T-helper 9 cell (primary cell): Measurements from ENCODE around the gene KRTAP5-8.
"Not testable (repeated sequence)": the region's sequence is repeated elsewhere in the genome, so short reads cannot be mapped to it uniquely, and the experiment has no call there.

Experiments
- DNase-seq: peaks from one replicate; pipeline ENCODE4 v3.0.0-alpha.2; 2020

The KRTAP5-8 gene

GRCh38 chr11:71575723-71576424 is 38.0 kb downstream of the KRTAP5-8 start:
- DNase-seq: no peak

DNA sequence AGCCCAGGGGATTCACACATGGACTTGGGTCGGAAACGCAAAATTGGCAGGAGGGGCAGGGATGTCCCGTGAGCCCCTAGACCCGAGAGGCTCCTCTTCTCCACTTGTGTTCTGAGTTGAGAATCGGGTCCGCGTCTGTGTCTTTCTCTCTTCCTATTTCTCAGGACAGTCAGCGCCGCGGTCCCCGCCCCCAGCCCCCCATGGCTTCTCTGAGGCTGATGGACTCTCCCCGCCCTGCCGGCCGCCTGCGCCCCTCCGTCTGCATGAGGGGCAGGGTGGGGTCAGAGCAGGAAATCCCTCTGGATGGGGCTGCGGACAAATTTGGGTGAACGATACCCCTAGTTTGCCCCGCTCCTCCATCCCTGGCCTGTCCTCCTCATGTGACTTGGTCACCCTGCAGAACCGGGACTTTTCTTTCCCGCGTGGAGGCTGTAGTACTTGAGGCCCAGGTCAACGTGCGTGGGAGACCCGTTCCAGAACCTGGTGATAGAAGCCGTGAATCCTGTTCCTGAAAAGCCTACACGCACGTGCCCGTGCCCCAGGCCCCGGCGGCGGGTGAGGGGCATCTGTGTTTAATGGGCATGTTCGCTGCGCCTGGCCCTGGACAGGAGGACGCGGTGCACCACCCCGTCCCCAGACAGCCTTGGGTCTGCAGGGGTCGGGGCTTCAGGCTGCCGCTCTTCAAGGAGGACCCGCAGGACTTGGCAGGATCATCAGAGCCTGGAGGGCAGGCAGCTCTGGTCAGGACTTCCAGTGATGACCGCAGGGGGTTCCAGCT is 39.1 kb downstream of the KRTAP5-8 start:
- not testable (repeated sequence) for DNase-seq

GRCh38 chr11:71577469-71578004 is 39.7 kb downstream of the KRTAP5-8 start:
- no peak for DNase-seq

DNA sequence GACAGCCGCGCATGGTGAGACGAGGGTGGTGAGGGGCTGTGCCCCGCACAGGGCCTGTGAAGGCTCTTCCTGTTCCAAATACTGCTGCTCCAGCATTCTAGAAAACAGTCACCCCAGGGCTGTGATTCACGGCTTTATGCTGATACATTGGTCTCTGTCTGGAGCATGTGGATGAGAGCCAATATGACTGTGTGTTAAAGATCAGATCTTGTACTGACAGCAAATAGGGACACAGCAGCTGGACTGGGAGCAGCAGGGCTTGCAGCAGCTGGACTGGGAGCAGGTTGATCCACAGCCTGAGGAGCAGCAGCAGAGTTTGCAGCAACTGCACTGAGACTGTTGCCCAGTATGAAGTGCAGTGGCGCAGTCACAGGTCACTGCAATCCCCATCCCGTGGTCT is 41.7 kb downstream of the KRTAP5-8 start:
- DNase-seq: not testable (repeated sequence)

DNA sequence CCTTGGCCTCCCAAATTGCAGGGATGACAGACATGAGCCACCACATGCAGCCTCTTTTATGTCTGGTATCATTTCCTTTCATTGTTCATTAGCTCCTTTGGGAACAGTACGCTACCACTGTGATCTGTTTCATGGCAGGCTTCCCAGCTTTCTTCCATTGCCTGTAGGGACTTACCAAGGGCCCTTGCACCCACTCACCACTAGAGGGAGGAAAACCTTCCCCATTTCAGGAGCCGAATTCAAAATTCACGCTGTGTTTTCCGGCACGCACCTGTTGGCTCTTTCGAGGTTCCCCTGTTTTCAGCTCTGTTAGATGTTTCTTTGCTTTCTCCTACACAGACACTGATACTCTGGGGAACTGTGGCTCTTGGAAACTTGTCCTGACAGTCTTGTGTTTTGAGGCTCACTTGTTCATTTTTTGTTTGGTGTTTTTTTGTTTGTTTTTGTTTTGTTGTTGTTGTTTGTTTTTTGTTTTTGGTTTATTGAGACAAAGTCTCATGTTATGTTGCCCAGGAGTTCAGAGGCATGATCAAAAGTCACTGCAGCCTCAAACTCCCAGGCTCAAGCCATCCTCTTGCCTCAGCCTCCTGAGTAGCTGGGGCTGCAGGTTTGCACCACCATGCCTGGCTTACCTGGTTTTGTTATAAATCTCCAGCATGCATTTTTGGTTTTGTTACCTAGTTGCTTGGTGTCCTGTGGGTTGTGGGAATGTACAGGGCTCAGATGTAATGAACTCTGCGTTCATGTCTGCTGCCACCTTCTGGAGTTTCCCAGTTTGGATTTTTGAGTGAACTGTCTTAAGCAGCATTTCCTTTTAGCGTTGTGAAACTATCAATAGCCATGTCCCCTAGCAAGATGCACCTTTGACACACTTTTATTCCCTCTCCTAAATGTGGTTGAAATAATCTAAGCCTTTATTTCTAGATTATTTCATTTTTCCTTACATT is 42.5 kb downstream of the KRTAP5-8 start:
- DNase-seq: no peak

DNA sequence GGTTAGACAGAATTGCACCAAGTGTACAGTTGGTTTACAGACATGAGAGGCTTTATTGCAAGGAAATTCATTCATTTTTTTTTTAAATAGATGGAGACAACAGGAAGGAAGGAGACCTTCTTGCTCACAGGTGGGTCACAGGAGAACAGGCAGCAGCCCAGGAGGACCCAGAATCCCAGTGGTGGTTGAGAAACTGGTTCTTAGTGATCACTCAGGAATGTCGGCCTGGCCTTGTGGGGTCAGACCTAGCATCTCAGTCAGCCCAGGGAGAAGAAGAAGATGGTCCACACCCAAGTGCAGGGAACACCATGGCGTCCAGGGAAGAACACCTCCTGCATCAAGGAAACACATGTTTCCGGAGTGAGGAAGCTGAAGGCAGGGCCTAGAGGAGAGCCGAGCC is 44.0 kb downstream of the KRTAP5-8 start:
- no peak for DNase-seq

DNA sequence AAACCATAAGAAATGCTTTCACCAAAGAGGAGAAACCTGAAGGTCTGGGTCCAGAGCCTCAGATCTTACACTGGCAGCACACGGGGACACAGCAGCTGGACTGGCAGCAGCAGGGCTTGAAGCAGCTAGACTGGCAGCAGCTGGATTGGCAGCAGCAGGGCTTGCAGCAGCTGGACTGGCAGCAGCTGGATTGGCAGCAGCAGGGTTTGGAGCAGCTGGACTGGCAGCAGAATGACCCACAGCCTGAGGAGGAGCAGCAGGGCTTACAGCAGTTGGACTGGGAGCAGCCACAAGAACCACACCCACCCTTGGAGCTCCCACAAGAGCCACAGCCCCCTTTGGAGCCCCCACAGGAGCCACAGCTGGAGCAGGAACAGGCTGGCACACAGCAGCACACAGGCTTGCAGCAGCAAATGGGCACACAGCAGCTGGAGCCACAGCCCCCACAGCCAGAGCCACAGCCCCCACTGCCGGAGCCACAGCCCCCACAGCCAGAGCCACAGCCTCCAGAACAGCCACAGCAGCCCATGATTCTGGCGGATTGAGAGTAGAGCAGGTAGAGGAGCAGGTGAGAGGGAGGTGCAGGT is 44.6 kb downstream of the KRTAP5-8 start, which contains the start of gene KRTAP5-11:
TSS of gene KRTAP5-11 (minus strand) at position 567 of the 587 bp plus-strand sequence. CDS start at position 529, 38 bp downstream.
- DNase-seq: no peak

- DNase-seq: not testable (repeated sequence)
Observed at GRCh38 chr11:71582969-71583368, 45.1 kb downstream of the KRTAP5-8 start.

- not testable (repeated sequence) for DNase-seq
Observed at GRCh38 chr11:71585673-71586072, 47.8 kb downstream of the KRTAP5-8 start.

GRCh38 chr11:71588314-71588713 is 50.5 kb downstream of the KRTAP5-8 start:
- DNase-seq: not testable (repeated sequence)
